Measurements from ENCODE around the gene RBM20. TPM values are rescaled to one million over a fixed set of nuclear protein-coding genes. Genes with fewer than 3 reads are reported as not detected.

The RBM20 gene
- total RNA-seq, 4 donors from 2014 or later, result 0.24 to 3.5 (median 1.8) TPM

DNA sequence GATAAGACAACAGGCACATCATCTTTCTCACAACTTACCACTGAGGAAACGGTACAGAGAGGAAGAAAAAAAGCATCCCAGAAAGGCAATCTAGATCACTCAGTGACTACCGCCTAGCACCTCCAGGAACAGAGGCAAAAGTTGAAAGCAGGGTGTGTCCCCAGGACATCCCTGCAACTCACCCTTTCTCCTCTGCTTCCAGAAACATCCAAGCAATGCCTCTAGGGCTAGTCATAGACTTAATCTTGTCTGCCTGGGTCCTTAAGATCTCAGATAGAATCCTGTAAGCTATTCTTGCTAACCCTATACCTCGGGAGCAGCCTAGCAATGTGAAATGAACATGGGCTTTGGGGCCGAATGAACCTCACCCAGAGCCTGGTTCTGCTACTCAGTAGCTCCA is 208.8 kb downstream of the RBM20 start:
- TF ChIP-seq, protein P1, sequence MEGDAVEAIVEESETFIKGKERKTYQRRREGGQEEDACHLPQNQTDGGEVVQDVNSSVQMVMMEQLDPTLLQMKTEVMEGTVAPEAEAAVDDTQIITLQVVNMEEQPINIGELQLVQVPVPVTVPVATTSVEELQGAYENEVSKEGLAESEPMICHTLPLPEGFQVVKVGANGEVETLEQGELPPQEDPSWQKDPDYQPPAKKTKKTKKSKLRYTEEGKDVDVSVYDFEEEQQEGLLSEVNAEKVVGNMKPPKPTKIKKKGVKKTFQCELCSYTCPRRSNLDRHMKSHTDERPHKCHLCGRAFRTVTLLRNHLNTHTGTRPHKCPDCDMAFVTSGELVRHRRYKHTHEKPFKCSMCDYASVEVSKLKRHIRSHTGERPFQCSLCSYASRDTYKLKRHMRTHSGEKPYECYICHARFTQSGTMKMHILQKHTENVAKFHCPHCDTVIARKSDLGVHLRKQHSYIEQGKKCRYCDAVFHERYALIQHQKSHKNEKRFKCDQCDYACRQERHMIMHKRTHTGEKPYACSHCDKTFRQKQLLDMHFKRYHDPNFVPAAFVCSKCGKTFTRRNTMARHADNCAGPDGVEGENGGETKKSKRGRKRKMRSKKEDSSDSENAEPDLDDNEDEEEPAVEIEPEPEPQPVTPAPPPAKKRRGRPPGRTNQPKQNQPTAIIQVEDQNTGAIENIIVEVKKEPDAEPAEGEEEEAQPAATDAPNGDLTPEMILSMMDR (IDR thresholded peaks at IDR 0.05), result no peak
- no peak for ATAC-seq (ENCODE audit: low FRiP score)
- no peak for DNase-seq (ENCODE audit: low spot score)

DNA sequence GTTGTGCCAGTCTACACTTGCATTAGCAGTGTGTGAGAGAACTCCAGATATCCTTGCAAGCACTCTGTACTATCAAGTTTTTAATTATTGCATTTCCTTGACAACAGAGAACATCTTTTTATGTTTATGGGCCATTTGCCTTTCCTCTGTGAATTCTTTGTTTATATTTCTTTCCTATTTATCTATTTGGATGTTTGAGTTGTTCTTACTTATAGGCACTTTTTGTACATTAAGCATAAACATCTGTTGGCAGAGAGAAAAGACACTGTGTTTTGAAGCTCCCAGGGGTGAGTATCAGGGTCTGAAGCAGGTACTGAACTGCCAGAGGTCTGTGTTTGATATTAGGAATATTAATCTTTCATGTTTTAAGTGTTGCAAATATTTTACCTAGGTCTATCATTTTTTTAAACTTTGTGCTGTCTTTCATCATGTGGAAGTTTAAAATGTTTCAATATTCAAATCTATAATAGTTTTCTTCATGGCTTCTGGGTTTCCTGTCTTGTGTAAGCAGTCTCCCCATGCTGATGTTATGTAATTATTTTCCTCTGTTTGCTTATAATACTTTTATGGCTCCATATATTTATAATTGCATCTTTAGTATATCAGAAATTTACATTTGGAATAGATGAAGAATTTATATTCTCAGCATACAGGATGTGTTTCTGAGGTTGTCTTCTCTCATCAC is 209.9 kb downstream of the RBM20 start:
- ATAC-seq (ENCODE audit: low FRiP score), result no peak

DNA sequence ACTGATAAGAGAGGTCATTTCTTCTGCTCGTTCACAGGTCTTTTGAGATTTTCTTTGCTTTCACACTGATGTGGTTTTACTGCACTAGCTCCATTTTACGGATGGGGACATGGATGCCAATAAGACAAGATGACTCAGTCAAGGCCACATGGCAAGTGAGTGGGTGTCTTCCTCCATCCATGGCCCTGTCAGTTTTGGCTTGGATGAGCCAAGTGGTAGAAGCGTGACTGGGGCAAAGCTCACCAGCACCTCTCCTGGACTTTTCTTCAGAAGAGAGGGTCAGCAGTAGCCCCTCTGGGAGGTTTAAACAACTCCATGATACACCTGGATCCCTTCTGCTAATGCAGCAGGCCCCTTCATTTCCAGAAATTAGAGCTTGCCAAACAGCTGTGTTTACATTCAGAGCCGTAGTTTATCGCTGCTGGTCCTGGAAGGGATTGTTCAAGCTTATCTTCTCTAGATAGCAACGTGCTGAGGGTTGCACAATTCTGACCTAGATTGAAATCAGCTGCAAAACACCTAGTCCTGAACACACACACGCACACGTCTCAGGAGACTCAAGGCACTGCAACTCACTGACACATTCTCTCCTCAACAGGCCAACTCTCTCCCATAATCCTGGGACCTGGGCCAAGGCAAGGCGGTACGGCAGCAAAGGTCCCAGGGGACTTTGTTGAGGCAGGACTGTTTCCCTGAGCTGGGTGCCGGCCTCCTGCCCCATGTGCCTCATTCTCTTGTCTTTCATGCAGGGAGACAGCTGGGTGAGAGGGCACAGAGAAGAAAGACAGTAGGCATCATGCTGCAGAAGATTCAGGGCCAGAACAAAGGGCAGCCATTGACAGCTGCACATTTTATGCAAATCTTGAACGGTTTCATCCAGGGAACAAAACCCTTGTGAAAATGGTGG is 213.4 kb downstream of the RBM20 start:
- ATAC-seq (ENCODE audit: low FRiP score) (no peak), DNase-seq (ENCODE audit: low spot score) (no peak)
- TF ChIP-seq, protein P1 (IDR thresholded peaks at IDR 0.05), result no peak

More for the DNA sequence above, 209.9 kb downstream of the RBM20 start:
- TF ChIP-seq, protein P1 (IDR thresholded peaks at IDR 0.05), result no peak
- DNase-seq (ENCODE audit: low spot score), result no peak

DNA sequence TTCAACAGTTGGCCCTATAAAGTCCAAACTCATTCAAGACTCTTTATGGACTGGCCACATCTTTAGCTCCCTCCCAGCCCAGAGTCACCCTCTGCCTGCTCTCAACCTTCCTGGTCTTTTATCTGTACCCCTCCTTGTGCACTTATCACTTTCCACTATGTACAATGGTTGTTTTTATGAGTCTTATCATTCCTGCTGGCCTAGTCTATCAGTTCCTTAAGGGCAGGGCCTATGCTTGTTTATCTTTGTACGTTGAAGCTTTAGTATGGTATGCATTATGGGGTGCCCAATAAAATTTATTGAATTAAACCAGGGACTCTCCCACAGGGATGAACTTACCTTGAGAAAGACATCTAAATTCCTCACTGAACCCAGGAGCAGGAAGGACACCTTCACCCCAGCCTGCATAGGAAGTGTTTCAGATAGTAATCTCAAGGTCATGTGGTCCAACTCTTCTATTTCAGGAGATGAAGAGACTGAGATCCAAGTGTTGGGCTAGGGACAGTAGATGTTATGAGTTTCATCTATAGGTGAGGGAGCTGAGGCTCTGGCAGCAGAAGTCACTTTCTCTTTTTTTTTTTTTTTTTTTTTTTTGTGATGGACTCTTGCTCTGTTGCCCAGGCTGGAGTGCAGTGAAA is 214.3 kb downstream of the RBM20 start:
- no peak for DNase-seq (ENCODE audit: low spot score)
- ATAC-seq (ENCODE audit: low FRiP score), result no peak
- TF ChIP-seq, protein P1 (IDR thresholded peaks at IDR 0.05), result no peak

DNA sequence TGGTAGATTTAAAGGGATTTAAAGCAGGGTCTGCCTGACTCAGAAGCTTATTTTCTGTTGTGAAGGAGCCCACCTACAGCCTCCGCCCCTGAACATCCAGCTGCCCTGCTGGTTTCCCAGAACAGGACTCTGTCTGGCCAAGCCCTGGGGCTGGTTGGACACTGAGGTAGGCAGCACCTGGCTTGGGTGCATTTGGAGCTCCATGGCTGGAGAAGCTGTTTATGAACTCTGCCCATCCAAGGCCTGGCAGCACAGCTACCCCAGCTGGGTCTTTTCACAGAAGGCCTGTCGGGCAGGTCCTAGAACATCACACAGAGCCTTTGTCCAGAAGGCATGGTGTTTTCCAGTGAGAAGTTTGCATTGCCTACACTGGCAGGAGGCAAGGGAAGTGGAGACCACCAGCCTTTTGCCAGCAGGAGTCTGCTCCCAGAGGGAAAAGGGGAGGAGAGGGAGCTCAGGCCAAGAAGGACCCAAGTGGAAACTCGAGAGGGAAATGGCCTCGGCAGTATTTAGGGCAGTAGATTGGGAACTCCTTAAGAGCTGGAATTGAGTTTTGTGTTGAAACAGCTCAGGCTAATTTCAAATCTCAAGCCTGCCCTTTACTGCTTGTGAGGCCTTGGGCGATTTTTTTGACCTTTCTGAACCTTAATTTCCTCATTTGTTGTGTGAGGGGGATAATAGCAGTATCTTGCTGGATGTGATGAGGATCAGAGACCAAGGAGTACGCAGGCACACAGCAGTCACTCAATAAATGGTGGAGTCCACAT is 215.3 kb downstream of the RBM20 start:
- no peak for DNase-seq (ENCODE audit: low spot score)
- peak; percentile 10 for ATAC-seq (ENCODE audit: low FRiP score)
- TF ChIP-seq, protein P1 (IDR thresholded peaks at IDR 0.05), result no peak

DNA sequence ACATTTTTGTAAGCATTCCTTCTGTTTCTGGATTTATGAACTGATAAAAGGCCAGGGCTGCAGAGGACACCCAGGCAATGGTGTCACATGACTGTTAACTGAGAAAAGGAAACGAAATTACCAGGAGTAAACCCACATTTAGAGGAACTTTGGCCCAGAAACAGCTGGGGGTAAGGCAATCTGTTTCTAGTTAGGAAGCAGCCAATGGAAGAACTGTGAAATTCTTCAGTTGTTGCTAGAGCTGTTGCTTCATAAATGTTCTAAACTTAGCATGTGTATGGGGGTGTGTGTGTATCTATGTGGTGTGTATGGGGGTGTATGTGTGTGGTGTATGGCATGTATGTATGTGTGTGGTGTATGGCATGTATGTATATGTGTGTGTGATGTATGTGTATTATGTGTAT is 215.8 kb downstream of the RBM20 start:
- ATAC-seq (ENCODE audit: low FRiP score) (peak; percentile 56), DNase-seq (ENCODE audit: low spot score) (no peak)

More for the DNA sequence above, 215.8 kb downstream of the RBM20 start:
- TF ChIP-seq, protein P1 (IDR thresholded peaks at IDR 0.05), result no peak
